ENCODE measurements around the gene HDAC11.
"Not testable (repeated sequence)": the region's sequence is repeated elsewhere in the genome, so short reads cannot be mapped to it uniquely, and the experiment has no call there.

The HDAC11 gene

GRCh38 chr3:13493867-13494441, 13.8 kb downstream of the HDAC11 start:
- DNase-seq = no peak

DNA sequence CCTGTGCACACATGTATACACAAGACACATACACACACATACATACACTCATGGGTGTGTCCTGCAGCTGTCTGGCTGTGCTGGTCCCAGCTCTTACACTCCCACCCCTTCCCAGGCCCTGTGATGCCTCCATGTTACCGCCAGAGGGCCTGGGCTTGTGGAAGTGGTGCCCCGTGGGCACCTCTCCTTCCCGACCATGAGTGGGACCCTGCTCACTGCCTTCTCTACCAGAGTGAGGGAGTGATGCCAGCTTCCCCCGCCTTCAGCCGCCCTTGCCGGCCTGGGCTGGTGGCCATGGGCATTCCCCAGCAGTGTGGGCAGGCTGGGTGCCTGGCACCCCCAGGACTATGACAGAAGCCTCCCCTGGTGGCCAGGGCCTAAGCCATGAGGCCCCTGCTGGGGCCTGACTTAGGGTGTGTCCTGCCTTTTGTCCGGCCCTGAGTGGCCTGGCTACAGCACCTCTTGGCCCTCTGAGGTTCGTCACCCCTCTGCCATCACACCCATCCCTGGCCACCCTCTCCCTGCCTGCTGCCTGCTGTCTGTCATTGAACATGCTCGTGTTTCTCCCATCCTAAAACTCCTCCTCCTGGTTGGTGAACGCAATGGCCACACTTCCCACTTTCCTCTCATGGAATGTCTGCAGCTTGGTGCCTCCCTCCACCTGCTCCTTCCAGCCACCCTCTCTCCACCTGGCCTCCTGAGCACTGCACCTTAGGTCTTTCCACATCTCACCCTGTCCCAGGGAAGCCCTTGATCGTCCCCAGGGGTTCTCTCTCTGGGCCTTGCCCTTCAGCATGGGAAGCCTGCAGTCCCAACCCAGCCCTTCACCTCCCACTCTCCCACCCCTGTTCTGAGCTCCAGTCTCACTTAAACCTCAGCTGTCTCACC, 14.6 kb downstream of the HDAC11 start:
- DNase-seq = peak in 1 of 2 donors; percentile 24

GRCh38 chr3:13495351-13495813, 15.3 kb downstream of the HDAC11 start:
- DNase-seq = no peak

DNA sequence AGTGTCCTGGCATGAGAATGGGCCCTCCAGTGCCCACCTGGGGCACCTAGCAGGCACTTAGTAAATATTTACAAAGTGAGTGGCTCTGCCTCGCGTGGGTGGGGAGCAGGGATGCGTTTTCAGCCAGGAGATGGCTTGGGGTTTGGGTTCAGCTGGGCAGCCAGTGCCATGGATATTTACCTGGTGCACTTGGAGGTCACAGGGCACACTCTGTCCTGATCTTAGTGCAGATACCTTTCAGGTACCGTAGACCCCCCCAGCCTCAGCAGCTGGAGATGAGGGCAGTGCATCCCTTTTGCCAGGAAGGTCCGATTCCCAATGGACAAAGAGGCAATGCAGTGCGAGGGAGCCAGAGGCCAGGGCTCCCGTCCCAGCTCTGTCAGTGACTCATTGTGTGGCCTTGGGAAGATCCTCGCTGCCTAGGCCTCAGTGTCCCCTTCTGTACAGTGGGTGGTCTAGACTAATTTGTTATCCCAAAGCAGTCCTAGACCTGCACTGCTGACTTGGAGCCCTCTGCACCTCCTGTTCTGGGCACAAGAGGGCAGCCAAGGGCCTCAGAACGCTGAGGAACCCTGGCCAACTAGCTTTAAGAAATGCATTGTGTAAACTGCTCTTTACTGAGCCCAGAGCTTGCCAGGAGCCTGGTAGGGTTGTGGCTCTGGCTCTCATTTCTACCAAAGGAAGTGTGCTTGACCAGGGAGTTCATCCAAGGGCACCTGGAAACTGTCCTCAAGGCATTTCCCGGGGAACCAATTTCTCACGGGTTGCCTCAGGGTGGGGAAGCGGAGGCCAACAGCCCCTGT, 16.0 kb downstream of the HDAC11 start:
- DNase-seq = peak; percentile 63 to 74

DNA sequence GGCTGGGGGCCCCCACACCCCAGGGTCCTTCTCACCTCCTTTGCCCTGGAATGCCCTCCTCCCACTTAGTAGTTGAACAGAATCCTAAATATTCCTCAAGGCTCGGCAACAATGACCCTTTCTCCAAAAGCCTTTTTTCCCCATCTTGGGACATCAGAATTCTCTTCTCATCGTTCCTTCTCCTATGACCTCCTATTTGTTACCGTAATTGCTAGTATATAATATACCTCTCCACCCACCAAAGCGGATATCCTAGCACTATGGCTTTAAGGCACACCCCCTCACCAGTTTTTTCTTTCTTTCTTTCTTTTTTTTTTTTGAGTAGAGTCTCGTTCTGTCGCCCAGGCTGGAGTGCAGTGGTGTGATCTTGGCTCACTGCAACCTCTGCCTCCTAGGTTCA, 16.8 kb downstream of the HDAC11 start:
- DNase-seq = no peak

GRCh38 chr3:13497386-13497785, 17.3 kb downstream of the HDAC11 start:
- DNase-seq = no peak

DNA sequence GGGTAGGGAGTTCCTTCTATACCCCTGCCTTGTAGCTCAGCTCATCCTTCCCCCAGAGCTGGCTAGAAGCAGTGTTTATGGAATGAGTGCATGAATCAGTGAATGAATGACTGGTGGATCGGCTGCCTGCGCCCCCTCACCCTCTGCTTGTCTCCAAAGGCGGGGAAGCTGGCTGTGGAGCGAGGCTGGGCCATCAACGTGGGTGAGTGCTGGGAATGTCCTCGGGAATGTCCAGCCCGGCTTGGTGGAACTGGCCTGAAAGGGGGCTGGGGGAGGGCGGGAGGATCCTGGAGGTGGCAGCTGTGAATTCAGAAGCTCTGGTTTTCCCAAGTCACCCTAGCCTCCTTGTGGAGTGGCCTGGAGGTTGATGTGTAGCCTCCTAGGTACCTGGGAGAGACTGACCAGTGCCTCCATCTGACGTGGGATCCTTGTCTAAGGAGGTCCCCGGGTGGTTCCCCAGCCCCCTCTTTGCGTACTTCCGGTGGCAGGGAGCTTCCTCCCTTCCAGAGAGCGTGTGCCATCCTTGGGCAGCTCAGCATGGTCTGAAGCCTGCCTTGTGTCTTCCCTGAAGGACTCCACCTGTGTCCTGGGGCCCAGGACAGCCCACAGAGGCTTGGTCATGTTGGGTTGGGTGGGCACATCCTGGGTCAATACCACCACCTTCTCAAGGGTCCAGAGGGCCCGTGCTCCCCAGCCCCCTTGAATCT, 18.4 kb downstream of the HDAC11 start:
- DNase-seq = no peak

DNA sequence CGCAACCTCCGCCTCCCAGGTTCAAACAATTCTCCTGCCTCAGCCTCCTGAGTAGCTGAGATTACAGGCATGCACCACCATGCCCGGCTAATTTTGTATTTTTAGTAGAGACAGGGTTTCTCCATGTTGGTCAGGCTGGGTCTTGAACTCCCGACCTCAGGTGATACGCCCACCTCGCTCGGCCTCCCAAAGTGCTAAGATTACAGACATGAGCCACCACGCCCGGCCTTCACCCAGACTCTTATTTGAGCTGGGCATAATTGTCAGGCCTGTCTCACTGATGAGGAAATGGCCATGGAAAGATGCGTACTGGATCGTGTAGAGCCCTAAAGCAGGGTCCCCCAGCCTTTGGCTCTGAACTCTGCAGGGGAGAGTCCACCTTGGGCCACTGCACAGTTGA, 19.1 kb downstream of the HDAC11 start:
- DNase-seq = not testable (repeated sequence)

- DNase-seq = peak in 1 of 2 donors; percentile 12
Measured at GRCh38 chr3:13500133-13500885, 20.2 kb downstream of the HDAC11 start.

DNA sequence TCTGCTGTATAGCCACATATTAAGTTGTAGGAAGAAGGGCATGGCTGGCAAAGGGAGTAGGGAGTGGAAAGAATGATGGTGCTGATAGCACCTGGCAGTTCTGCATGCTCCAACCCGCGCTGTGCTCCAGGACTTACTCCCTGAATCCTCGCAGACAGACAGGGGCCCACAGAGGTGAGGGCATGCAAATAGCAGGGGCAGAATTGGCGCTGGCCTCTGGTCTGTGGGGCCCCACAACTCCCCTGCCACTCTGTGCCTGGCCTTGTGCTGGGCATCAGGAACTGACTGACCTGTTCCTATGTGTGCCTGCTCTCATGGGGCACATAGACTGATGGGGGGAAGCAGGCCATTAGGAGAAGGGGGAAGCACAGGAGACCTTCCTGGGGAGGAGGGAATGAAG, 20.9 kb downstream of the HDAC11 start:
- no peak for DNase-seq

DNA sequence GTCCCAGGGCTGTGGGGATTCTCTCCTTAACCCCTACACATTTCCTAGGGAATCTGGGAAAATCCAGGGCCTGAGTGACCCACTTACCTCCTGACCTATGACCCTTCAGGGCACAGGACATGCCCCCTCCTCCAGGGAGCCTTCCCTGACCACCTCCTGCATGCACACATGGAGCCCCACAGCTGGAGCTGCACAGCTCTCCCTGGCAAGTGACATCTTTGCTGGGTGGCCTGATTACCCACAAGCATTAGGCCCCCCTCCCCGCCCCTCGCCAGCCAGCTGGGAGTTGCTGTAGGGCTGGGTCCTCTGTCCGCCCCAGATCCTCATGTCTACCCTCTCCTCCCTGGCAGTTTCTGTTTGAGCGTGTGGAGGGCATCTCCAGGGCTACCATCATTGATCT, 21.4 kb downstream of the HDAC11 start:
- no peak for DNase-seq

DNA sequence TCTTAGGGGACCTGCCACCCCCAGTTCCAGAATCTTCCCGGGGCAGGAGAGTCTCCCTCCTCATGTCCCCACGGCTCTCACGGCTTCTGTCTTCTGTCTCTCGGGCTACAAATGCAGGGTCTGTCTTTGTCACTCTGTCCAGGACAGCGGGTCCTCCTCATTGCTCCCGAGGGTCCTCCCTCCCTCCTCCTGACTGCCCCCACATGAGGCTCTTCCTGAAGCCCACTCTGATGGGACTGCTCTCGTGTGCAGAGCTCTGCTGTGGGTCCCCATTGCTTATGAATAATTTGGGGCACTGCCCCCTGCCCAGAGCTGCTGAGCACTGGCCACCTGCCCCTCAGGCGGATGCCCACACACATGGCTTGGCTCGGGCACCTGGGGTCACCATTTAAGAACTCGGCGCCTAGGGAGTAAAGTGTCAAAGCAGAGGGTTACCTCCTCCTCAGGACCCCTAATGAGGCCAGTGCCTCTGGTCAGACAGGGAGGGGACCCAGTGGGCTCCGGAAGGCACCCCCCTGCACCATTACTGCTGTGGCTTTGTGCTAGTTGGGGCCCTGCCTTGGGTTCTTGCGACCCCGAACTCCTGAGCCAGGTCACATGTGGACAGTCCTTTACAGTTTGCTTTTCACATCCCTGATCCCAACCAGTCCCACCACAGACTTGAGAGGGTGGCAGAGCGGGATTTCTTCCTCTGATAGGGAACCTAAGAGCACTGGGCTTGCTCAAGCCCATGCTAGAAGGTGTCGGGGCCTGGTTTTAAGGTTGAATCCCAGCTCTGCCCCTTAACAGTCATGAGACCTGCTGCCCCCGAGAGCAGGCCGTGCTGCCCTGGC, 22.1 kb downstream of the HDAC11 start:
- DNase-seq = no peak

DNA sequence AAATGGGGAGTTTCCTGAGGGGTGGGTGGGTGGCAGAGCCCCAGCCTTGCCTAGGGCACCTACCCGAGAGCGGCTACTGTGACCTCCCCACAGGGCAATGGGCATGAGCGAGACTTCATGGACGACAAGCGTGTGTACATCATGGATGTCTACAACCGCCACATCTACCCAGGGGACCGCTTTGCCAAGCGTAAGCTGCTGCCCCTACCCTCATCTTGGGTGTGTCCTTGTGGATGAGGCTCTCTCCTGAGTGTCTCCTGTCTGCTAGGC, 22.6 kb downstream of the HDAC11 start:
- DNase-seq = no peak

DNA sequence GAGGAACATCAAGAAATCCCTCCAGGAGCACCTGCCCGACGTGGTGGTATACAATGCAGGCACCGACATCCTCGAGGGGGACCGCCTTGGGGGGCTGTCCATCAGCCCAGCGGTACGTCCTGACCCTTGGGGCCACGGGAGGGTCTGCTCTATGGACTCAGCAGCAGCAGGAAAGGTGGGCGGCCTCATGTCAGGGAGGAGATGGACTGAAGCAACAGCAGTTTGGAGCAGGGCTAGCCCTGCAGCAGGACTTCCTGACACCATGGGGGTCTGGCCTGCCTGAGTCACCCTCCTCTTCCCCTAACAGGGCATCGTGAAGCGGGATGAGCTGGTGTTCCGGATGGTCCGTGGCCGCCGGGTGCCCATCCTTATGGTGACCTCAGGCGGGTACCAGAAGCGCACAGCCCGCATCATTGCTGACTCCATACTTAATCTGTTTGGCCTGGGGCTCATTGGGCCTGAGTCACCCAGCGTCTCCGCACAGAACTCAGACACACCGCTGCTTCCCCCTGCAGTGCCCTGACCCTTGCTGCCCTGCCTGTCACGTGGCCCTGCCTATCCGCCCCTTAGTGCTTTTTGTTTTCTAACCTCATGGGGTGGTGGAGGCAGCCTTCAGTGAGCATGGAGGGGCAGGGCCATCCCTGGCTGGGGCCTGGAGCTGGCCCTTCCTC, 24.2 kb downstream of the HDAC11 start:
- DNase-seq = no peak

DNA sequence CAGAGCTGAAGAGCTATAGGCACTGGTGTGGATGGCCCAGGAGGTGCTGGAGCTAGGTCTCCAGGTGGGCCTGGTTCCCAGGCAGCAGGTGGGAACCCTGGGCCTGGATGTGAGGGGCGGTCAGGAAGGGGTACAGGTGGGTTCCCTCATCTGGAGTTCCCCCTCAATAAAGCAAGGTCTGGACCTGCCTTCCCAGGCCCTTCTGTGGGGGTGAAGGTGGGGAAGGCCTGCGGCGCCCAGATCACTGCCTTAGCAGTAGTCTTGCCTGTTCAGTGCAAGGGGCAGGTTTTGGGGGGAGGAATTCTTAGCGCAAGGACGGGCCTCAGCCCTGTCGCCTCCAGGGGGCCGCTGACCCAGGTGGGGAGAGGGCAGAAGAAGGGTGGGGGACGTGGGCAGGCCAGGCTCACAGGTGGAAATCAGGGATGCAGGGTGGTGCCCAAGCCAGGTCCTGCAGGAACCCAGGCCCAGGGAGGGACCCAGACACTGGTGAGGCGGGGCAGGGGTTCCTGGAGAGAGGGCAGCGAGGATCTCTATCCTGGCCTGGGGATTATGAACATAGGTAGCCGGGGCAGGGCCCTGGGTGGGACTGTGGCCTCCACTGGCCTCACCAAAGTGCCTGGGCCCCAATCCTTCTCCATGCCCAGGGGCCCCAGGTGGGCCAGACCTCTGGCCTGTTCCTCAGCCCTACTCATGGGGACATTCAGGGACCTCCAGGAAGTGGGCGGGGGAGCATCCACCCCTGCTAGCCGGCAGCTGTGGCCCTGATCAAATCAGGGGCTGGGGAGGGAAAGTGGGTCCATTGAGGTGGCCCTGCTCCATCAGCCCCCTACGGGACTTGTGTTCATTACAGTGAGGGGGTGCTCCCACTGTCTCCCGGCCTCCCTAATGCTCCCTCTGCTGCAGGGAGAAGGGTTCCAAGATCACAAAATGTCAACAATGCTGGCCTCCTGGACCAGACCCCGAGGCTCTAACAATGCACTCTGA, 25.3 kb downstream of the HDAC11 start:
- no peak for DNase-seq

GRCh38 chr3:13506239-13506638, 26.1 kb downstream of the HDAC11 start:
- no peak for DNase-seq

DNA sequence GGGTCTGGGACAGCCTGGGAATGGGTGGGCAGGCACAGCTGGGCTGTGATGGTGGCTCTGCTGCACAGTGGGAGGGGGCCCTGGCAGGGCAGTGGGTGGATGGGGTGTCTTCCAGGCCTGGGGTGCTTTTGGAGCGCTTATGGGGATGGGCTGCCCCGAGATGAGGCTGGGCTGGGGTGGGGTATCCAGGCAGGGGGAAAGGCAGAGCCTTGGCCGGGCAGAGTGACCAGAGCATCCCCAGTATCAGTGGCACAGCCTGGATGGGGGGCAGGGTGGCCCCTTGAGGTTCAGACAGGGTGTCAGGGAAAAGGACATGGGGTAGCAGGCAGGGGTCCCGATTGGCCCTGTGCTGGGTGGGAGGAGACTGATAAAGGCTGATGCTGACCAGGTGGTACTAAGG, 26.6 kb downstream of the HDAC11 start:
- no peak for DNase-seq

GRCh38 chr3:13507247-13507569, 27.1 kb downstream of the HDAC11 start:
- DNase-seq = no peak

GRCh38 chr3:13507570-13508339, 27.6 kb downstream of the HDAC11 start:
- DNase-seq = no peak

All from CD4-positive, alpha-beta T cell treated with Interferon alpha-2 for 1 hour (primary cell).